HEK293 (cell line): ENCODE results near the gene ARFRP1.

Experiments
- CTCF ChIA-PET: fragments of 350-600 bp; formaldehyde crosslinking; extraction: SDS; loops from one replicate; lab custom pipeline; 2021; ENCODE audit warnings: antibody characterized with exemption; lab: Yijun Ruan, JAX
- POLR2A ChIA-PET: fragments of 300-600 bp; formaldehyde crosslinking; extraction: SDS; loops from one replicate; lab custom pipeline; 2020; ENCODE audit warnings: antibody characterized with exemption, inconsistent platforms; lab: Yijun Ruan, JAX
- H3K27ac ChIP-seq: fragments of 200-500 bp; sonication (Bioruptor generic); 2 replicates; pipeline ENCODE4 v1.5.1; 2014; ENCODE audit warnings: low read depth, low read length, control low read depth, inconsistent platforms; ENCODE audit errors: extremely low read depth
- H3K36me3 ChIP-seq, 2 experiments: fragments of 200-500 bp in 1 of 2; sonication (Bioruptor generic) in 1 of 2; 1 replicate in 1 of 2; 2 replicates in 1 of 2; pipeline ENCODE4 v1.5.1; 2014 to 2017; ENCODE audit warnings: inconsistent platforms in 2 of 2, low read length in 2 of 2; ENCODE audit not compliant: control insufficient read depth in 2 of 2, insufficient read depth in 1 of 2
- H3K4me1 ChIP-seq: fragments of 200-500 bp; sonication (Bioruptor generic); 2 replicates; pipeline ENCODE4 v1.5.1; 2014; ENCODE audit warnings: mild to moderate bottlenecking, low read length, inconsistent platforms; ENCODE audit not compliant: control insufficient read depth, insufficient read depth
- H3K4me3 ChIP-seq: 2 replicates; pipeline ENCODE4 v1.5.1; 2011; ENCODE audit warnings: low read depth, mild to moderate bottlenecking, control low read depth, low read length, moderate library complexity
- H3K9me3 ChIP-seq: fragments of 200-500 bp; sonication (Bioruptor generic); 2 replicates; pipeline ENCODE4 v1.5.1; 2014; ENCODE audit warnings: low read depth, low read length, inconsistent platforms; ENCODE audit not compliant: control insufficient read depth, insufficient read depth
- EGR2 ChIP-seq: fragments of 450-650 bp; formaldehyde crosslinking; IDR thresholded peaks from 2 replicates; pipeline ENCODE4 v1.5.1; 2016; ENCODE audit warnings: low read depth, missing biosample characterization, missing genetic modification characterization
- GLIS2 ChIP-seq: fragments of 450-650 bp; formaldehyde crosslinking; IDR thresholded peaks from 2 replicates; pipeline ENCODE4 v1.5.1; 2016; ENCODE audit warnings: missing biosample characterization, missing genetic modification characterization
- KLF1 ChIP-seq: fragments of 450-650 bp; formaldehyde crosslinking; IDR thresholded peaks from 2 replicates; pipeline ENCODE4 v1.5.1; 2016; ENCODE audit warnings: missing biosample characterization, missing genetic modification characterization
- KLF7 ChIP-seq: fragments of 450-650 bp; formaldehyde crosslinking; IDR thresholded peaks from 2 replicates; pipeline ENCODE4 v1.5.1; 2016; ENCODE audit warnings: missing biosample characterization, missing genetic modification characterization, borderline replicate concordance
- ZFHX2 ChIP-seq: fragments of 450-650 bp; formaldehyde crosslinking; conservative IDR thresholded peaks from 2 replicates; pipeline ENCODE4 v1.5.1; 2016; ENCODE audit warnings: missing biosample characterization, missing genetic modification characterization
- ZNF274 ChIP-seq, 2 experiments: fragments of 200-500 bp in 1 of 2; fragments of 450-650 bp in 1 of 2; sonication (Bioruptor generic) in 1 of 2; formaldehyde crosslinking in 1 of 2; IDR thresholded peaks; 2 replicates each; pipeline versions ENCODE4 v1.5.1 to v1.6.1; 2014 to 2016; ENCODE audit warnings: borderline replicate concordance in 1 of 2, inconsistent platforms in 1 of 2, low read length in 1 of 2, missing biosample characterization in 1 of 2, missing genetic modification characterization in 1 of 2
- ZNF335 ChIP-seq: fragments of 450-650 bp; formaldehyde crosslinking; conservative IDR thresholded peaks from 2 replicates; pipeline ENCODE4 v1.5.1; 2016; ENCODE audit warnings: missing biosample characterization, missing genetic modification characterization
- ZNF366 ChIP-seq: fragments of 450-650 bp; formaldehyde crosslinking; conservative IDR thresholded peaks from 2 replicates; pipeline ENCODE4 v1.5.1; 2016; ENCODE audit warnings: missing biosample characterization, missing genetic modification characterization
- ZNF664 ChIP-seq: fragments of 450-650 bp; formaldehyde crosslinking; IDR thresholded peaks from 2 replicates; pipeline ENCODE4 v1.5.1; 2016; ENCODE audit warnings: missing biosample characterization, missing genetic modification characterization
- ZSCAN4 ChIP-seq: fragments of 450-650 bp; formaldehyde crosslinking; IDR thresholded peaks from 2 replicates; pipeline ENCODE4 v1.5.1; 2017; ENCODE audit warnings: missing biosample characterization, missing genetic modification characterization
- ZXDB ChIP-seq: fragments of 450-650 bp; formaldehyde crosslinking; IDR thresholded peaks from 2 replicates; pipeline ENCODE4 v1.5.1; 2016; ENCODE audit warnings: missing biosample characterization, missing genetic modification characterization
- TF ChIP-seq, protein P1 (sequence below): fragments of 450-650 bp; formaldehyde crosslinking; IDR thresholded peaks from 2 replicates; pipeline ENCODE4 v1.5.1; 2016; ENCODE audit warnings: missing biosample characterization, missing genetic modification characterization
- TF ChIP-seq, protein P2 (sequence below): fragments of 450-650 bp; formaldehyde crosslinking; IDR thresholded peaks from 2 replicates; pipeline ENCODE4 v1.5.1; 2016; ENCODE audit warnings: missing biosample characterization, missing genetic modification characterization

Gene ARFRP1

DNA sequence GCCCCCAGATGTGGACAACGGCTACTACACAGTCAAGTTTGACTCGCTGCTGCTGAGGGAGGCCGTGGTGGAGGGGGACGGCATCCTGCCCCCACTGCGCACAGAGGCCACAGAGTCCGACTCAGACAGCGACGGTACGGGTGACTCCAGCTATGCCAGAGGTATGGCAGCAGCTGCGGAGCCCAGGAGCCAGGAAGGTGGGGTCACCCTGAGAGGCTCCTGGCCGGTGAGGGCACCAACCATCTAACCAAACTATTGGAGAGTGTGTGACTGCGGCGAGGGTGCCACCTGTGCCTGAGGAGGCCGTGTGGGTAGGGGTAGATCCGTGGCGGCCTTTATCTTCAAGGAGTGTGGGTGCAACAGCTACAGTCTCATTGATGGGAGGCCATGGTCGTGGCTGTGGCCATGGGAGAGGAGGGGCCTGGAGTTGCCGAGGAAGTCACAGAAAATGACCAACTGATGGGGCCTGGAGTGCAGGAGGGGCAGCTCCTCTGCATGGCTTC, 25.9 kb upstream of the ARFRP1 start (continued):
- no peak for TF ChIP-seq ZXDB (tag by site-specific recombination)
- TF ChIP-seq, protein P1, sequence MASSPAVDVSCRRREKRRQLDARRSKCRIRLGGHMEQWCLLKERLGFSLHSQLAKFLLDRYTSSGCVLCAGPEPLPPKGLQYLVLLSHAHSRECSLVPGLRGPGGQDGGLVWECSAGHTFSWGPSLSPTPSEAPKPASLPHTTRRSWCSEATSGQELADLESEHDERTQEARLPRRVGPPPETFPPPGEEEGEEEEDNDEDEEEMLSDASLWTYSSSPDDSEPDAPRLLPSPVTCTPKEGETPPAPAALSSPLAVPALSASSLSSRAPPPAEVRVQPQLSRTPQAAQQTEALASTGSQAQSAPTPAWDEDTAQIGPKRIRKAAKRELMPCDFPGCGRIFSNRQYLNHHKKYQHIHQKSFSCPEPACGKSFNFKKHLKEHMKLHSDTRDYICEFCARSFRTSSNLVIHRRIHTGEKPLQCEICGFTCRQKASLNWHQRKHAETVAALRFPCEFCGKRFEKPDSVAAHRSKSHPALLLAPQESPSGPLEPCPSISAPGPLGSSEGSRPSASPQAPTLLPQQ (tag by site-specific recombination): no peak

DNA sequence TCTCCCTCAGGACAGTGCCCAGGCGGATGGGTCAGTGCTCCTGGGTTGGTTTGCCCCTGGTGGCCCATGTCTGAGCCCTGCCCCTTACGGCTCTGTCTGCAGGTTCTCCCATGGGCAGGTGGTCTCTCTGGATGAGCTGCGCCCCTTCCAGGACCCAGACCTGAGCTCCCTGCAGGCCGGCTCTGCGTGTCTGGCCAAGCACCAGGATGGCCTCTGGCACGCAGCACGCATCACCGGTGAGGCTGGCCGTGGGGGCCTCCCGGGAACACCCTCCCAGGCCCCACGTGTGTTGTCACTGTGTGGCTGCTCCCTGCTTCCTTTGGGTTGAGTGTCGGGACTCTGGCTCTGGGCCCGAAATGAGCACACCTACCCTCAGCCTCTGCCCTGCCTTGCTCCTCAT, 25.3 kb upstream of the ARFRP1 start:
- Histone ChIP-seq H3K4me1 (no peaks in the 10 kb centered on the region), H3K4me3 (no peak overlapping the region), H3K36me3 (peaks cover 0 to 72% of the 10 kb centered on the region in 2 experiments; a peak in 2 of 3 replicates), H3K27ac (no peak overlapping the region), H3K9me3 (no peaks in the 10 kb centered on the region)
- POLR2A ChIA-PET: interaction anchor here (0.8 kb wide), 1 partner anchor 102 kb away, joined by 3 read pairs; no protein-coding TSS in a partner anchor
- TF ChIP-seq, protein P2, sequence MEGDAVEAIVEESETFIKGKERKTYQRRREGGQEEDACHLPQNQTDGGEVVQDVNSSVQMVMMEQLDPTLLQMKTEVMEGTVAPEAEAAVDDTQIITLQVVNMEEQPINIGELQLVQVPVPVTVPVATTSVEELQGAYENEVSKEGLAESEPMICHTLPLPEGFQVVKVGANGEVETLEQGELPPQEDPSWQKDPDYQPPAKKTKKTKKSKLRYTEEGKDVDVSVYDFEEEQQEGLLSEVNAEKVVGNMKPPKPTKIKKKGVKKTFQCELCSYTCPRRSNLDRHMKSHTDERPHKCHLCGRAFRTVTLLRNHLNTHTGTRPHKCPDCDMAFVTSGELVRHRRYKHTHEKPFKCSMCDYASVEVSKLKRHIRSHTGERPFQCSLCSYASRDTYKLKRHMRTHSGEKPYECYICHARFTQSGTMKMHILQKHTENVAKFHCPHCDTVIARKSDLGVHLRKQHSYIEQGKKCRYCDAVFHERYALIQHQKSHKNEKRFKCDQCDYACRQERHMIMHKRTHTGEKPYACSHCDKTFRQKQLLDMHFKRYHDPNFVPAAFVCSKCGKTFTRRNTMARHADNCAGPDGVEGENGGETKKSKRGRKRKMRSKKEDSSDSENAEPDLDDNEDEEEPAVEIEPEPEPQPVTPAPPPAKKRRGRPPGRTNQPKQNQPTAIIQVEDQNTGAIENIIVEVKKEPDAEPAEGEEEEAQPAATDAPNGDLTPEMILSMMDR (tag by site-specific recombination): no peak
- TF ChIP-seq KLF1 (tag by site-specific recombination) (no peak), KLF7 (tag by site-specific recombination) (no peak), ZNF335 (tag by site-specific recombination) (no peak), ZNF664 (tag by site-specific recombination) (no peak), GLIS2 (tag by site-specific recombination) (0 out of 2 replicates have a peak, but pooled peaks have one; percentile 16)
- CTCF ChIA-PET: interaction anchor here (0.8 kb wide), 1 partner anchor 205 kb away, joined by 3 read pairs; no protein-coding TSS in a partner anchor

DNA sequence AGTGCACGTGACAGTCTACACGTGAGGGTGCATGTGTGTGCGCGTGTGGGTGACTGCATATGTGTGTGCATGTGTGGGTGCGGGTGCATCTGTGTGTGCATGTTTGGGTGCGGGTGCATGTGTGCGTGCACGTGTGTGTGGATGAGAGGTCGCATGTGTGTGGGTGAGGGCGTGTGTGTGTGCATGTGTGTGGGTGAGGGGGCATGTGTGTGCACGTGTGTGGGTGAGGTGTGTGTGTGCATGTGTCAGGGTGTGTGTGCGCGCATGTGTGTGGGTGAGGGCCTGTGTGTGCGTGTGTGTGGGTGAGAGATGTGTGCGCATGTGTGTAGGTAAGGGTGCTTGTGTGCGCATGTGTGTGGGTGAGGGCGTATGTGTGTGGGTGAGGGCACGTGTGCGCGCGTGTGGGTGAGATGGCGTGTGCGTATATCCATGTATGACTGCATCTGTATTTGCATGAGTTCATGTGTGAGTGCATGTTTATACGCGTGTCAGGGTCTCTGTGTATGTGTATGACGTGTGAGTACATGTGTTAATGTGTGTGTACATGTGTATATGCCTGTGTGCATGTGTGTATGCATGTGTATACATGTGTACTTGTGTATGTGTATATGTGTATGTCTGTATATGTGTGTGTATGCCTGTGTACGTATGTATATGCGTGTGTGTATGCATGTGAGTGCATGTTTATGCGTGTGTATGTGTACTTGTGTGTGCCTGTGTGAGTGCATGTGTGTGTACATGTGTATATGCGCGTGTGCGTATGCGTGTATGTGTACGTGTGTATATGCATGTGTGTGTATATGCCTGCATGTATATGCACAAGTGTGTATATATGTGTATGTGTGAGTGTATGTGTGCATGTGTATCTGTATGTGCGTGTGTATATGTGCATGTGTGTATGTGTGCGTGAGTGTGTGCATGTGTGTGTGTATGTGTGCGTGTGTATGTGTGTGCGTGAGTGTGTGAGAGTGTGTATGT, 24.6 kb upstream of the ARFRP1 start:
- H3K4me3 ChIP-seq: no peak overlapping the region
- H3K9me3 ChIP-seq: no peaks in the 10 kb centered on the region
- H3K27ac ChIP-seq: no peak overlapping the region
- ChIA-PET CTCF (no interaction called here), POLR2A (no interaction called here)
- H3K4me1 ChIP-seq: no peaks in the 10 kb centered on the region
- peaks cover 0 to 72% of the 10 kb centered on the region in 2 experiments; a peak in 2 of 3 replicates for H3K36me3 ChIP-seq
- TF ChIP-seq ZNF274 (IDR thresholded peaks at IDR 0.05; ENCODE audit: low read length) (no peak), ZNF274 (tag by site-specific recombination; IDR thresholded peaks at IDR 0.05; ENCODE audit: borderline replicate concordance) (no peak), EGR2 (tag by site-specific recombination) (peak; percentile 92), ZSCAN4 (tag by site-specific recombination) (peak; percentile 89; the same call in 1 of the 2 replicates), ZNF366 (tag by site-specific recombination) (no peak), ZFHX2 (tag by site-specific recombination) (peak; percentile 91)
